Body of pancreas (tissue), 4 donors: ENCODE results near the gene IFT22.

Experiments used
- CTCF ChIP-seq, 7 experiments: fragments of 450-650 bp in 4 of 7; fragments of 200-600 bp in 3 of 7; sonication (generic) in 3 of 7; IDR thresholded peaks; one replicate each; pipeline ENCODE4 v1.5.1; 2016 to 2019; ENCODE audit warnings: antibody characterized with exemption in 7 of 7
- POLR2A ChIP-seq, 3 donors: fragments of 450-650 bp; IDR thresholded peaks; one replicate each; pipeline ENCODE4 v1.6.1; 2016; ENCODE audit warnings: antibody characterized with exemption in 3 of 3, mild to moderate bottlenecking in 2 of 3

GRCh38 chr7:101300465-101301376 is 20.9 kb downstream of the IFT22 start:
- TF ChIP-seq POLR2A (IDR thresholded peaks at IDR 0.05) (no peak), CTCF (IDR thresholded peaks at IDR 0.05) (no peak)
